22Rv1 (cell line): ENCODE measurements around the gene ZFPL1.

Source experiments
- CTCF ChIP-seq: fragments of 450-650 bp; IDR thresholded peaks from 2 replicates; pipeline ENCODE4 v1.5.1; 2017; ENCODE audit warnings: mild to moderate bottlenecking
- ZFX ChIP-seq: fragments of 450-650 bp; IDR thresholded peaks from 2 replicates; pipeline ENCODE4 v1.6.1; 2017; ENCODE audit warnings: antibody characterized with exemption, borderline replicate concordance

- no peak for TF ChIP-seq CTCF
- no peak for TF ChIP-seq ZFX
These were observed 2.8 kb downstream of the ZFPL1 start for GRCh38 chr11:65086809-65087208.
